PC-9 (cell line): Measurements from ENCODE around the gene ZNF354C.

Source experiments
- EZH2 ChIP-seq: fragments of 200-600 bp; sonication (generic); IDR thresholded peaks from 2 replicates; pipeline ENCODE4 v1.8.0; 2017; ENCODE audit warnings: antibody characterized with exemption, low read depth
- TF ChIP-seq, protein P1 (sequence below): fragments of 200-600 bp; sonication (generic); conservative IDR thresholded peaks from 2 replicates; pipeline ENCODE4 v1.6.1; 2017; ENCODE audit warnings: mixed run types, antibody characterized with exemption, mild to moderate bottlenecking, moderate library complexity

DNA sequence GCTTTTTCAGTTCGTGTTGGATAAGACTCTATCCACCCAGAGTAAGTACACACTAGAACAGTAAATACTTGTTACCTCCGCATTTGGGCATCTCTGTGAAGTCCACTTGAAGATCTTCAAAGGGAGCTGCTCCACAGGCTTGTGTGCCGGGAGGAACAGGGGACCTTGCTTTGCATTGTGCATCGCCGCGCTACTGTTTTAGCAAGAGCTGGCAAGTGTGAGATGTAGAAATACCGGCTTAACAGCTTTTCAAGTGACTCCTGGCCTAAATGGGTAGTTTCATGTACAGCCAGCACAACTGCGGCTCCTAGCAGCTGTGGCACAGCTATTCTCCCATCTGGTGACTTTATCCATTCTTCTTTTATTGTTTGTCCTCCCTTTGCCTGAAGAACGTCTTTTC is 8.4 kb upstream of the ZNF354C start:
- TF ChIP-seq, protein P1, sequence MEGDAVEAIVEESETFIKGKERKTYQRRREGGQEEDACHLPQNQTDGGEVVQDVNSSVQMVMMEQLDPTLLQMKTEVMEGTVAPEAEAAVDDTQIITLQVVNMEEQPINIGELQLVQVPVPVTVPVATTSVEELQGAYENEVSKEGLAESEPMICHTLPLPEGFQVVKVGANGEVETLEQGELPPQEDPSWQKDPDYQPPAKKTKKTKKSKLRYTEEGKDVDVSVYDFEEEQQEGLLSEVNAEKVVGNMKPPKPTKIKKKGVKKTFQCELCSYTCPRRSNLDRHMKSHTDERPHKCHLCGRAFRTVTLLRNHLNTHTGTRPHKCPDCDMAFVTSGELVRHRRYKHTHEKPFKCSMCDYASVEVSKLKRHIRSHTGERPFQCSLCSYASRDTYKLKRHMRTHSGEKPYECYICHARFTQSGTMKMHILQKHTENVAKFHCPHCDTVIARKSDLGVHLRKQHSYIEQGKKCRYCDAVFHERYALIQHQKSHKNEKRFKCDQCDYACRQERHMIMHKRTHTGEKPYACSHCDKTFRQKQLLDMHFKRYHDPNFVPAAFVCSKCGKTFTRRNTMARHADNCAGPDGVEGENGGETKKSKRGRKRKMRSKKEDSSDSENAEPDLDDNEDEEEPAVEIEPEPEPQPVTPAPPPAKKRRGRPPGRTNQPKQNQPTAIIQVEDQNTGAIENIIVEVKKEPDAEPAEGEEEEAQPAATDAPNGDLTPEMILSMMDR, result no peak
- no peak for TF ChIP-seq EZH2
